ENCODE results near the gene ZNF778. TPM values are rescaled to one million over a fixed set of nuclear protein-coding genes. Genes with fewer than 3 reads are reported as not detected.

ZNF778 gene
- total RNA-seq, 1 donor from 2014 or later: 8.7 TPM

- TF ChIP-seq, protein P1, sequence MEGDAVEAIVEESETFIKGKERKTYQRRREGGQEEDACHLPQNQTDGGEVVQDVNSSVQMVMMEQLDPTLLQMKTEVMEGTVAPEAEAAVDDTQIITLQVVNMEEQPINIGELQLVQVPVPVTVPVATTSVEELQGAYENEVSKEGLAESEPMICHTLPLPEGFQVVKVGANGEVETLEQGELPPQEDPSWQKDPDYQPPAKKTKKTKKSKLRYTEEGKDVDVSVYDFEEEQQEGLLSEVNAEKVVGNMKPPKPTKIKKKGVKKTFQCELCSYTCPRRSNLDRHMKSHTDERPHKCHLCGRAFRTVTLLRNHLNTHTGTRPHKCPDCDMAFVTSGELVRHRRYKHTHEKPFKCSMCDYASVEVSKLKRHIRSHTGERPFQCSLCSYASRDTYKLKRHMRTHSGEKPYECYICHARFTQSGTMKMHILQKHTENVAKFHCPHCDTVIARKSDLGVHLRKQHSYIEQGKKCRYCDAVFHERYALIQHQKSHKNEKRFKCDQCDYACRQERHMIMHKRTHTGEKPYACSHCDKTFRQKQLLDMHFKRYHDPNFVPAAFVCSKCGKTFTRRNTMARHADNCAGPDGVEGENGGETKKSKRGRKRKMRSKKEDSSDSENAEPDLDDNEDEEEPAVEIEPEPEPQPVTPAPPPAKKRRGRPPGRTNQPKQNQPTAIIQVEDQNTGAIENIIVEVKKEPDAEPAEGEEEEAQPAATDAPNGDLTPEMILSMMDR (IDR thresholded peaks at IDR 0.05; ENCODE audit: borderline replicate concordance): peak; percentile 70
- H3K27ac ChIP-seq (replicated peaks): peak overlapping the region; percentile 97
- H3K9me3 ChIP-seq (replicated peaks): no peaks in the 10 kb centered on the region
- DNase-seq: peak; percentile 80
- intact Hi-C loops (cut with micrococcal nuclease): loop anchor here (10.0 kb wide), 1 partner anchor 482 kb away; no protein-coding TSS in a partner anchor
- peaks cover 33% of the 10 kb centered on the region for H3K4me1 ChIP-seq
- peak overlapping the region; percentile 90 for H3K4me3 ChIP-seq
- no peaks in the 10 kb centered on the region for H3K27me3 ChIP-seq (ENCODE audit: low read depth)
- peaks cover 9% of the 10 kb centered on the region for H3K36me3 ChIP-seq
Observed at GRCh38 chr16:89216315-89217137, 977 bp upstream of the ZNF778 start.

GRCh38 chr16:89217138-89217387, 440 bp upstream of the ZNF778 start:
- H3K4me3 ChIP-seq: peak overlapping the region; percentile 90
- TF ChIP-seq, protein P1 (IDR thresholded peaks at IDR 0.05; ENCODE audit: borderline replicate concordance): no peak
- no peaks in the 10 kb centered on the region for H3K9me3 ChIP-seq (replicated peaks)
- DNase-seq: no peak
- H3K27ac ChIP-seq (replicated peaks): peak overlapping the region; percentile 97
- peaks cover 33% of the 10 kb centered on the region for H3K4me1 ChIP-seq
- intact Hi-C loops (cut with micrococcal nuclease): loop anchor here (10.0 kb wide), 1 partner anchor 482 kb away; no protein-coding TSS in a partner anchor
- H3K27me3 ChIP-seq (ENCODE audit: low read depth): no peaks in the 10 kb centered on the region
- peaks cover 14% of the 10 kb centered on the region for H3K36me3 ChIP-seq

DNA sequence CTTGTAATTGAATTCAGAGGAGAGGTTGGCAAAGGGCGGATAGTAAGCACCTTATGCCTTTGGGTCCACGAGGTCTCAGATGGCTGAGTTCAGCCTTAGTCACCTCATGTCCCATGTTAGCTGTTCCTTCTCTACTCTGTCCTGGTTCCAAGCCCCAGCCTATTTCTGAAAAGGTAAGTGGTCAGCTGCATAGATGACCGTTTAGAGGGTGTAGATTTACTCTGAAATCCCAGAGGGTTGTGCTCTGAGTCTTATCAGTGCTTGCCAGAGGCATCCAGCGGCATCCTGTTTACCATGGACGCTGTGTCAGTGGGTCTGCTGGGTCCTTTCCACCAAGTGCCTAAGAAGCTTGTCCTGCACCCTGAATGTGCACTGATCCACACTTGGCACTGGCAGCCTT, 1.9 kb downstream of the ZNF778 start:
- Histone ChIP-seq H3K4me1 (peaks cover 33% of the 10 kb centered on the region), H3K36me3 (peaks cover 37% of the 10 kb centered on the region), H3K27me3 (ENCODE audit: low read depth) (no peaks in the 10 kb centered on the region), H3K4me3 (no peak overlapping the region), H3K9me3 (replicated peaks) (no peaks in the 10 kb centered on the region), H3K27ac (replicated peaks) (no peak overlapping the region)
- no peak for DNase-seq
- TF ChIP-seq, protein P1 (IDR thresholded peaks at IDR 0.05; ENCODE audit: borderline replicate concordance): no peak
- intact Hi-C loops (cut with micrococcal nuclease): loop anchor here (10.0 kb wide), 1 partner anchor 485 kb away; no protein-coding TSS in a partner anchor

DNA sequence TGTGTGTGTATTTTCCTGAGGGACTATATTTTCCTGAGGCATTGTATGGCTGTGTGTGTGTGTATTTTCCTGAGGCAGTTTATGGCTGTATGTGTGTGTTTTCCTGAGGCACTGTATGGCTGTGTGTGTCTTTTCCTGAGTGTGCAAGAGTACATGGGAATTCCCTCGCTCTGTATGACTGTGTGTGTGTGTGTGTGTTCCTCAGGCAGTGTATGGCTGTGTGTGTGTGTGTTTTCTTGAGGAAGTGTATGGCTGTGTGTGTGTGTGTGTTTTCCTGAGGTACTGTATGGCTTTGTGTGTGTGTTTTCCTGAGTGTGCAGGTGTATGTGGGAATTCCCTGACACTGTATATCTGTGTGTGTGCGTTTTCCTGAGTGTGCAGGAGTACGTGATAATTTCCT, 4.1 kb downstream of the ZNF778 start:
- no peak overlapping the region for H3K27ac ChIP-seq (replicated peaks)
- H3K36me3 ChIP-seq: peaks cover 60% of the 10 kb centered on the region
- TF ChIP-seq, protein P1 (IDR thresholded peaks at IDR 0.05; ENCODE audit: borderline replicate concordance): no peak
- no peak for DNase-seq
- peaks cover under 1% of the 10 kb centered on the region for H3K9me3 ChIP-seq (replicated peaks)
- H3K27me3 ChIP-seq (ENCODE audit: low read depth): no peaks in the 10 kb centered on the region
- peaks cover 23% of the 10 kb centered on the region for H3K4me1 ChIP-seq
- intact Hi-C loops (cut with micrococcal nuclease): no loop called here
- H3K4me3 ChIP-seq: no peak overlapping the region

DNA sequence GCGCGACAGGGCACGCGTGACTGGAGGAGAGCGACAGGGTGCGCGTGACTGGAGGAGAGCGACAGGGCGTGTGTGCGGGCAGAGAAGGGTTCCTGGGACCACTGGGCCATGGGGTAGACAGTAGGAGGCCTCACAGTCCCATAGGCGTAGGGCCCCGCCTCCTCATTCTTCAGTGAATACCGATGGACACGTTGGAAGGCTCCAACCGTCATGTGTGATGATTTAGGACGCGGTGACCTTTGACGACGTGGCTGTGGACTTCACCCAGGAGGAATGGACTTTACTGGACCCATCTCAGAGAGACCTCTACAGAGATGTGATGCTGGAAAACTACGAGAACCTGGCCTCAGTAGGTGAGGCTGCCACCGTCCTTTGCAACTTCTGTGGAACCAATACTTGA, 5.4 kb downstream of the ZNF778 start:
- DNase-seq: no peak
- Histone ChIP-seq H3K4me3 (no peak overlapping the region), H3K9me3 (replicated peaks) (peaks cover 14% of the 10 kb centered on the region), H3K36me3 (peaks cover 73% of the 10 kb centered on the region), H3K27me3 (ENCODE audit: low read depth) (no peaks in the 10 kb centered on the region), H3K27ac (replicated peaks) (no peak overlapping the region), H3K4me1 (peaks cover 10% of the 10 kb centered on the region)
- TF ChIP-seq, protein P1 (IDR thresholded peaks at IDR 0.05; ENCODE audit: borderline replicate concordance): no peak
- intact Hi-C loops (cut with micrococcal nuclease): no loop called here
